HPDE6-E6E7 (cell line): Measurements from ENCODE around the gene KCNQ5.
A peak's percentile ranks its signal among the peaks of the same experiment; 100 is the strongest.

ENCODE experiments used
- DNase-seq: peaks from one replicate; pipeline ENCODE4 v3.0.0; 2011; ENCODE audit warnings: missing footprints; ENCODE audit errors: extremely low spot score

KCNQ5 gene

DNA sequence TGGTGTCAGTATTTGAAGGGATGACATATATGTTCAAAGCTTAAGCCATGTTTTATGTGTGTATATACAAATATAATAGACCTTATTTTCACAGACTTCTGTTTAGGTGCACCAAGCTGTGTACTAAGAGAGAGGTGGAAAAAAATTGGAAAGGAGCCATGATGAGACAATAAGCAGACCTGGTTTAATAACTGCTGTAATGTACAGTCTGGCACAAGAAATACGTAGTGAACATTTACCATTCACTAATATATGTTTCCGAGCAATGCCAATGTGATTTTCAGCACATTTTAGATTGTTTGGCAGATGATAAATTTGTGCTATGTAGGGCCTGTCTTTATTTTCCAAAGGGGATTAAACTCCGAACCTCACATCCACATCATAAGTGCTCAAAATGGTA lies 487.1 kb downstream of the KCNQ5 start:
- DNase-seq: no peak

GRCh38 chr6:73109659-73110058 lies 487.8 kb downstream of the KCNQ5 start:
- no peak for DNase-seq

DNA sequence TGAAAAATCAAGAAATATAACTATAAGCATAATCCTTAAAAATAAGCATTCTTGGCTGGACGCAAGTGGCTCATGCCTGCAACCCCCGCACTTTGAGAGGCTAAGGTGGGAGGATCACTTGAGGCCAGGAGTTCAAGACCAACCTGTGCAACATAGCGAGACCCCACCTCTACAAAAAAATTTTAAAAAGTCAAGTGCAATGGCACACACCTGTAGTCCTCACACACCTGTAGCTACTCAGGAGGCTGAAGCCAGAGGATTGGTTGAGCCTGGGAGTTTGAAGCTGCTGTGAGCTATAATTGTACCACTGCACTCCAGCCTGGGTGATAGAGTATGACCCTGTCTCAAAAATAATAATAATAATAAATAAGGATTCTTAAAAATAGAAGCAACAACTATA lies 494.5 kb downstream of the KCNQ5 start:
- no peak for DNase-seq

DNA sequence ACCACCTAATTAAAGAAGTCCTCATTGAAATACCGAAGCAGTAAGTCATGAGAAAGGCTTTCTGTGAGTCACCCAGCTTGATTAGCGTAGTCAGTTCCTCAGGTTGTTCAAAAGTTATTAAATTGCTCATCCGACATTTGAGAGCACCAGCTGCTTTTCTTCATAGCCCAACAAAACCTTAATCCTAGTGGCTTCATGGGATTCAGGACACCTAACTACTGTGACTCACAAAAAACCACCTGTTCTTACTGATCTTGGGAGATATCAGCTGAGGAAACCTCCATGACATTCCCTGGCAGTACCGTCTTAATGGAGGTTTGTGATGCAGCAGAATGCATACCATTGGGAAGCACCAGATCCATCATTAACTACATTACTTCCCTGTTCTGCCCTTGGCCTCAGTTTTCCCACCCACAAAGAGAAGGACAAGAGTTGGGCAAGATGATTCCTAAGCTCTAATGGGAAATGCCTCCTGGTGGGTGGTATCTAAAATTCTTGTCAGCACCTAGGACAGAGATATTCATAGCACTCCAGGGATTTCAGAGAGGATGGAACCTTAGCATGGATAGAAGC lies 499.6 kb downstream of the KCNQ5 start:
- DNase-seq: peak; percentile 12

GRCh38 chr6:73123632-73124329 lies 501.9 kb downstream of the KCNQ5 start:
- no peak for DNase-seq

DNA sequence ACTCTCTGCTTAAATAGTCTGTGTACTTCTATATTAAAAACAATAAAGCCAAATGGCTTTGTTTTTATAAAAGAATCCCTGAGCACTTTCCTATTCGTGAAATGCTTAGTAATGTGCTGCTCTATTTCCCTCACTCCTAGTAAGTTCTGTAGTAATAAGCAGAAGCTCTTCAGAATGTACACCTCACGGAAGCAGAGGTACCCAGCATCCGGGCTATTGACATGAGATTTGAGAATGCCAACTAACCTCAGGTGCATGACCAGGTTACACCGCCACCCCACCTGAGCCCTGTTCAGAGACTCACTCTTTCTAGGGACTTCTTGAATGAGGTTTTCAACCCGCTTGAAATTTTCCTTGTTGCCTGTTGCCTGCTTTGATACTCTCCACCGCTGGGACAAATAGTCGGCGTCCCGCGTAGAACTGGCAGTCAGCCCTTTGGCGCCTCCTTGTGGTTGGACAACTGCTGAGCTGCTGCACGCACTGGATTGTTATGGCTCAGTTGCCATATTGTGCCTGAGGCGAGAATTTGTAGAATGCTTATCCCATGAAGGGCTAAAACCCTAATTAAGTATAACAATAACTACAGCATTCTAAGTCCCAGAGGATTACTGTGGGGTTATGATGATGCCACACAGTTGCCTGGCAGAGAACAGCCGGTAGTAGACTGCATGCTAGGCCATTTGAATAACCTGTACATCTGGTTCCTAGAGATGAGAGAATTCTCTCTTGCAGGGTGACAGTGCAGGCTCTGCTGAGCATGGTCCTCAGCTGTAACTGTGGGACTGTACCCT lies 508.0 kb downstream of the KCNQ5 start:
- DNase-seq: peak; percentile 71

DNA sequence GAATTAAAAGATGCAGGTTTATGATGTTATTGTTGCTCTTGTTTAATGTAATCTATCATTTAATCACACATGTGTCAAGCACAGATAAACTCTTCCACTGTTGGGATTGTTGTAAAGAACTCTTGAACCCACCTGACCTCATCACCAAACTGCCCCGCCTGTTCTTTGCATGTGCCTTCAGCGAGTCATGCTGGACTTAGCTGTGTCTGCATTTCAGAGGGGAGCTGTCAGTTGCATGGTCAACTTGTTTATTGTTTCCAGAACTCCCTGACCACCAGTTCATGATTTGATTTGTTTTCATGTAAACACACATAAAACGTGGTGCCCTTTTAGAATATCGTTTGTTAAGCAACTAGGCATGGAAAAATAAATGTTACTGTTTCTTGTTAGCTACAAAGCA lies 509.8 kb downstream of the KCNQ5 start:
- peak; percentile 10 for DNase-seq

DNA sequence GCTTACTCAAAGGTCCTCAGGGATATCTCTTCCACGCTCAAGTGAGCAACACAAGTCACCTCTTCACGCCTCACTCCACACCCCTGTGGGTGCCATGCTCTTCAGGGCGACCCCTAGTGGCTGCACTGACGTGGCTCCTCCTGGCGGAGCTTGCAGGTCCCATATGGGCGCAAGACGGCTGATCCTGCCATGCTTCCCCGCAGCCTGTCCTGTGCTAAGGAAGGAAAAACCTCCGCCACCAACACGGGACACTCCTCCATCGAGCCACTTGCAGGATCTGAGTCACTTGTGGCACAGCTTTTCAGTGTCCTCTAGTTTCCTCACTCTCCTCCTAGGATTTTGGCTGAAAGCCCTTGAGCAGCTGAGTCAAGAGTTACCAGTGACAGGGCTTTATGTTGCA lies 512.7 kb downstream of the KCNQ5 start:
- no peak for DNase-seq

GRCh38 chr6:73139681-73140383 lies 518.0 kb downstream of the KCNQ5 start:
- no peak for DNase-seq

DNA sequence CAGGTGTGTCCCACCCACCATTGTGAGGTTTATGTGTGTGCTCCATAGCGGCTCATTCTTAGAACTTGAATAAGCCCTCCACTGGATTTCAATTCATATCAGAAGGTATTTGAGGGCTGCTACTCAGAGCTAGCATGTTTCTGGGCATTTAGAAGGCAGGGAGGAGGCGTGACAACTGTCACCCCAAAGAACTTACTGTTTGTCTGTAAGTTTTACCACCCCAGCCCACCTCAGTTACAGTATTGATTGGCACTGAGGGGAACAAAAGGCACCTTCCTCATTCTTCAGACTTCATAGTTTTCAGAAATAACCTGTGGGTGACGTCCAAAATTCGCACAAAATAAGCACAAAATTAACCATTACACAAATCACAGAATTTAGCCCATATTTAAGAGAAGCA lies 521.7 kb downstream of the KCNQ5 start:
- no peak for DNase-seq

GRCh38 chr6:73144516-73144915 lies 522.7 kb downstream of the KCNQ5 start:
- DNase-seq: no peak

DNA sequence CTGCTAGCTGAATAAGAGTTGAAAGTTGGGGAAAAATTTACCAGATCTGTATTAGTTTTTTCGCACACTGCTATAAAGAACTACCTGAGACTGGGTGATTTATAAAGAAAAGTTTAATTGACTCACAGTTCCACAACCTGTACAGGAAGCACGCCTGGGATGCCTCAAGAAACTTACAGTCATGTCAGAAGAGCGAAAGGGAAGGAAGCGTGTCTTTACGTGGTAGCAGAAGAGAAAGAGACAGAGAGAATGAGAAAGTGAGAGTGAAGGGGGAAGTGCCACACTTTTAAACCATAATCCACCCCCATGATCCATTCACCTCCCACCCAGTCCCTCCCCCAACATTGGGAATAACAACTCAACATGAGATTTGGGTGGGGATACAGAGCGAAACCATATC lies 523.8 kb downstream of the KCNQ5 start:
- DNase-seq: no peak

GRCh38 chr6:73151732-73152131 lies 529.9 kb downstream of the KCNQ5 start:
- DNase-seq: no peak

GRCh38 chr6:73152556-73152955 lies 530.7 kb downstream of the KCNQ5 start:
- no peak for DNase-seq

GRCh38 chr6:73152966-73153757 lies 531.3 kb downstream of the KCNQ5 start:
- no peak for DNase-seq

- no peak for DNase-seq
These were observed 535.2 kb downstream of the KCNQ5 start for GRCh38 chr6:73156793-73157767.

- DNase-seq: no peak
These were observed 536.0 kb downstream of the KCNQ5 start for GRCh38 chr6:73157870-73158269.

DNA sequence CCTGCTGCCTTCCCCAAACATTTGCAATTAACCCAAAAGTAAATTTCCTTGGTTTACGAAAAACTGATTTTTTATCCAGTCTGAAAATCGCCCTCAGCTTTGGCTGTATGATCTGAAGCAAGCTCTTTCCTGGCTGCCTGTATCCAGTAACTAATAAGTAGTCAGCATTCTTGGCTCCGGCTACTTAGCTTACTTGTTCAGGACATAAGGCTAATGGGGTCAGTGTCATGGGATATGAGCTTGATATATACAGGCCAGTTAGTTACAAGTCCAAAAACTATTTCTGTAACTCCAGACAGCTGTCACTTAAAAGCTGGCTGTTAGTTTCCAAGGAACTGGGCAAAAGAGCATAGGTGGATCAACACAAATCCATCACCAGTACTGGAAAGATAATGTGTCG lies 547.2 kb downstream of the KCNQ5 start:
- DNase-seq: no peak

- DNase-seq: peak; percentile 36
These were observed 547.8 kb downstream of the KCNQ5 start for GRCh38 chr6:73169633-73170032.

GRCh38 chr6:73174646-73175045 lies 552.8 kb downstream of the KCNQ5 start:
- no peak for DNase-seq
